GM03348 (cell line): ENCODE measurements around the gene TGFB2.

Experiments
- DNase-seq: peaks from one replicate; pipeline ENCODE4 v3.0.0; 2012; ENCODE audit warnings: low spot score

The TGFB2 gene

DNA sequence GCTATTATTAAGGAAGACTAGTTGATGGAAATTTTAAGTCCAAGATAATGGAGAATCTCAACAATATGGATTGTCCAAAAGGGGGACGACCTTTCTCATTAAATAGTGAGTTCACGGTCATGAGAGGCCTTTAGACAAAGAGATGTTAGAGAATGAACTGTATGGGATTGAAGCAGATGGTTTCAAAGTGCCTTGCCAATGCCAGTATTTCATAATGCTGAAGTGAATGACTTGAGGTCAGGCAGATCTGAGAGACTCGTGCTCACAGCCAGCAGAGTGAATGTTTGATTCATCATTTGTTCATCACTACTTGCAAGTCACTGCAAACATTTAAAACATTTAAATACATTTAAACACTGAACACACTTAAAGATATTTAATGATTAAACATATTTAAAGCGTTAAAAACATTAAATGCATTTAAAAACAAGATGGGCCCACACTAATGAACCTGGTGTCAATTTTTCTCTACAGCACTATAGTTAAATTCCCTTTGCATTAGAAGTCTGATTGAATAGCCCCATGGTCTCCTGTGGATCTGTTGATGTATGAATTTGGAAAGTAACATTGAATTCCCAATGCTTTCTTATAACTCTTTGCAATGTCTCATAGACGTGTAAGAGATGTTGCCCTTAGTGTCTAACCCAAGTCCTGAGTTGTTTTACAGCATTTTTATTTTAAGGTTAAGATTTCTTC, 80.7 kb downstream of the TGFB2 start:
- peak; percentile 63 for DNase-seq

GRCh38 chr1:218426343-218426657, 81.2 kb downstream of the TGFB2 start:
- DNase-seq = no peak

- no peak for DNase-seq
Measured at GRCh38 chr1:218429301-218429700, 84.2 kb downstream of the TGFB2 start.

- DNase-seq = no peak
Measured at GRCh38 chr1:218430346-218430745, 85.2 kb downstream of the TGFB2 start.

- no peak for DNase-seq
Measured at GRCh38 chr1:218430822-218431221, 85.7 kb downstream of the TGFB2 start.

DNA sequence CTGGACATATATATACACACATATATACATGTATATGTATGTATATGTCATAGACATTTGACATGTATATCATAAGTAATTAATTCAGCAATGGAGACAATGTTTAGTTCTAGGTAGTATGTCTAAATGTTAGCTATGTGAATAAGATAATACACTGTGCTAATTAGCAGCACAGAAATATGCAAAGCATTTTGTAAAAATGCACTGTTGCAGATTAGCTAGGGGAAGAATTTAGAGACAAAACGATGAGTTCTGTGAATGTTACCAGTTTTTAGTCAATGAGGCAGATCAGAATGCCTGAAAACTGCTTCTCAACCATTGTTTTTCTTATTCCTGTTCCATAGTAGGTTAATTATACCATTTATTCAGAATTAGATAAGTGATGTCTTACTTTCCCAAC, 86.3 kb downstream of the TGFB2 start:
- peak; percentile 11 for DNase-seq

DNA sequence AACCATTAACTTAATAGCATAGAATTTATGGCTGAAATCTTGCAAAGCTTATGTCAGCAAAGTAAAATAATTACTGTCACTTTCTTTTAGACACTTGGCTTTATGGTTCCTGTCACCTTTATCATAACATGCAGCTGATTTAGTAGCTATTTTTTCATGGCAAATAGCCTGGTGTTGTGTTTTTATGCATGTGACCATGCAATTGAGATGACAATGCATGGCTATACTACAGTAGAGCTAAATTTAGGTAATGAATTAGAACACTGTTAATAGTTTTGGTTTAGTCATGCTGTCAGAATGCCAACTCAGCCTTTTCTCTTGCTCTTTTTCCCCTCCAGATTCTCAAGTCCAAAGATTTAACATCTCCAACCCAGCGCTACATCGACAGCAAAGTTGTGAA, 88.6 kb downstream of the TGFB2 start:
- DNase-seq = no peak

DNA sequence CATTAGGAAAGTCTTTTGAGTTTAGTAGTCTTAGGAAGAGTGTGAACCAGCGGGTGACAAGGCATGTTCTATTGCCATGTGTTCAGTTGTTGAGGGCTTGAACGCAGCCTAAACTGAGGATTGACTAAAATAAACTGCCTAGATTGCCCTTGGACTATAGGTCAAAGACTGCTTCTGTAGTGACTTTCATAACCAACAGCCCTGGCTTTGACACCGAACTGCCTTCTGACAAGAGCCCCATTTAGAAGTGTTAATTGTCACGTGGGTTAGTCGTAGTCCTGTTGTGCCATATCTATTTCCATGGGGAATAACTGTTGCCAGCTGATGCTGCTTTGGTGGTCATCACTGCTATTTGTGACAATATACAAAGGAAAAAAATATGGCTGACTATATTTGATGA, 90.4 kb downstream of the TGFB2 start:
- DNase-seq = no peak

DNA sequence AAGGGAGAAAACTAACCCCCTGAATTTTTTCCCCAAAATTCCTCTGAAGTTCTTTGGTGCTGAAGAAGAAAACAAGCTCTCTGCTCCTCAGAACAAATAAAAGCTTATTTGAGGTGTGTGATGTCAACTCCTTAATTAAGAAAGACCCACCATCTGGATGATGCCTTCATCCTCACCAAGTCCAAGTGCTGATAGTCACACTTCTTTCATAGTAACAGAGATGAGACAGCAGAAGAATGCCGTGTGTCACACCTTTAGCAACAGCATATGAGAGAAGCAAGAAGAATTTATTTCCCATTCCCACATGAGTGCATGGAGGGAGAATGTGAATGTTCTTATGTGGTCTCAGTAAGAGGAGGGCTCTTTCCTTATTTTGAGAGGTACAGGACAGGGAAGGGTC, 91.2 kb downstream of the TGFB2 start:
- no peak for DNase-seq

GRCh38 chr1:218436997-218437396, 91.9 kb downstream of the TGFB2 start:
- DNase-seq = no peak

DNA sequence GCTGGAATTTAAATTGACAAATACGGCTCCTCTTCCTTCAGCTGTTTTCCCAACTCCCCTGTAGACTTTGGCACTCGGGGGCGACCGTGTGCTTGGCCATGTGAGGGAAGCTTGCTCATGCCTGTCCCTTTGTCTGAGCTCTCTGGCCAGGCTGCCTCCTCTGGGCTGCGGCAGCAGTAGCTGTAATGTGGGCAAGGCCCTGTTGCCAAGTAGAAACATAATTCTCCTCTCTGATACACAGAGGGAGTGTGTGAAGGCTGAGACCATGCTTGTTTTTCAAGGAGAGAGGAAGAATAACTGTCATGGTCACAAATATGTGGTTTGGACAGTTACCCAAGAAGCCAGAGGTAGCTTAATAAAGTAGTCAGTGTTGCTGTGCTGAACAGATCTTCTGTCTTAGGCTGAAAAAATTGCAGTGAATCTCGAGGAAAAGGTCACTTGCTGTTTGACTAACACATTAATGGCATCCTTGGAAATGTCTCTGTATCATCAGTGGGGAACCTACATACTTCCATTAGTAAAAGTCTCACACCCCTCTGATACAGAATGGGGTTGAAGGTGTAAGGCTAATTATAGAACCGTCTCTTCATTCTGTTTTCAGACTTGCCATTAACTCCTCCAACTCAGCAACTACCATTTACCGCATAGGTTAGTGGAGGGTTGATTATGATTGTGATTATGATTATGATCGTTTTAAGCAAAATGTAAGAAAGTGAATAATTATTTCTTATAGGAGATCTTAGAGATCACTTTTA, 94.6 kb downstream of the TGFB2 start:
- DNase-seq = peak; percentile 21

DNA sequence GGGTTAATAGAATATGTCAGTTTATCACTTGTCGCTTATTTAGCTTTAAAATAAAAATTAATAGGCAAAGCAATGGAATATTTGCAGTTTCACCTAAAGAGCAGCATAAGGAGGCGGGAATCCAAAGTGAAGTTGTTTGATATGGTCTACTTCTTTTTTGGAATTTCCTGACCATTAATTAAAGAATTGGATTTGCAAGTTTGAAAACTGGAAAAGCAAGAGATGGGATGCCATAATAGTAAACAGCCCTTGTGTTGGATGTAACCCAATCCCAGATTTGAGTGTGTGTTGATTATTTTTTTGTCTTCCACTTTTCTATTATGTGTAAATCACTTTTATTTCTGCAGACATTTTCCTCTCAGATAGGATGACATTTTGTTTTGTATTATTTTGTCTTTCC, 98.1 kb downstream of the TGFB2 start:
- no peak for DNase-seq

- no peak for DNase-seq
Measured at GRCh38 chr1:218444173-218444572, 99.0 kb downstream of the TGFB2 start.

DNA sequence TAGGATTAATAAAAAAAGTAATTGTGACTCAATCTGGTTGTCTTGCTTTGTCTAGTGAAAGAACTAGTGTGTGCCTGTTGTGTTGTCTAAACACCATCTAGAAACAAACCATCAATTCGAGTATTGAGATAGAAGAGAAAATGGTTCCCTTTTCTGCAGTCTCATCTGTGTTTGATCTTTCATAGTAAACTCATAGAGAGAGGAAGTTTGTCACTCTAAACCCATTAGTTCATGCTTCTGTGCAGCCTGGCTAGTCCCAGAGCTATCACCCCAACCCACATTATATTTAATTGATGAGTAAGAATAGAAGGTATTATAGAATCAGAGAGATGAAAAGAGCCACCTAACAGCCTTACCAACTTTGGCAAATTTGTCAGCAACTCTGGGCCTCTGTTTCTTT, 99.5 kb downstream of the TGFB2 start:
- no peak for DNase-seq

- DNase-seq = no peak
Measured at GRCh38 chr1:218447010-218447689, 102.0 kb downstream of the TGFB2 start.

DNA sequence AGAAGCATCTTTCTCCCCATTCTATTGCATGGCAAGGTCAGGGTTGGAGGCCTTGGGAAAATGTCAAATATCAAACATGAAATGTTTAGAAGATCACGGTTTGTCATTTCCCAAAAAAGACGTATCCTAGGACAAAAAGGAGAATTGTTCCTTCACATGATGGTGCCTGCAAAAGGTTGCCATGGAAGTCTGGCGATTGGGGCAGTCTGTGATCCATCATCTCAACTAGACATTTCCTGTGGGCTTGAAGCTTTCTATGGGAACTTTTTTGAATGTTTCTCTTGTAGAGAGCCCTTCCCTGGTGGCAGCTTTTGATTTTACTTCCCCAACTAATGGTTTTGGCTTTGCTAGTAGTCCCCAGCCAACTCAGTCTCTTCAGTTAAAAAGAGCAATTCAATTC, 106.3 kb downstream of the TGFB2 start:
- no peak for DNase-seq

DNA sequence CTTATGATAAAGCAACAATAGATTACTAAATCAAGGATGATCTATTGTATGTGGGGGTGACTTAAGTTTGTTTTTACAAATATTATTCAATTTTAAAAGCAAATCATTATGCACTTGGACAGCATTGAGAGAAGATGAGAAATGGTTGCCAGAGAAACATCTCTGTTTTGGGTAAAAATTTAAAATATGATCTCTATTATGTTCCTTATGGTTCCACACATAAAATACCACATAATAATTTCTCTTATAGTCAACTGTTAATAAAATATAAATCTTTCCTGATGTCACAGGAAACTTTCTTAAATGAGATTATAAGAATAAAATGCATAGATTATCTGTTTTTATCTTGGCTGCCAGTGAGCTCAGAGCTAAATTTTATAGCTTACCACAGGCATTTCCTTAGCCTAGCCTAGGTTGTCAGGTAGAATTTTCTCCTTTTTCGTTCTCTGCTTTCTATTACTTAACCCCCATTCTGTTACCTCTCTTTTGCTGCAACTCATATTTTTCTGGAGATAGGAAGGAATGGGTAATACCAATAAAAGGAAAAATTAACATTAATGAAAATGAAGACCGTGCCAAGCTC, 109.7 kb downstream of the TGFB2 start:
- no peak for DNase-seq

DNA sequence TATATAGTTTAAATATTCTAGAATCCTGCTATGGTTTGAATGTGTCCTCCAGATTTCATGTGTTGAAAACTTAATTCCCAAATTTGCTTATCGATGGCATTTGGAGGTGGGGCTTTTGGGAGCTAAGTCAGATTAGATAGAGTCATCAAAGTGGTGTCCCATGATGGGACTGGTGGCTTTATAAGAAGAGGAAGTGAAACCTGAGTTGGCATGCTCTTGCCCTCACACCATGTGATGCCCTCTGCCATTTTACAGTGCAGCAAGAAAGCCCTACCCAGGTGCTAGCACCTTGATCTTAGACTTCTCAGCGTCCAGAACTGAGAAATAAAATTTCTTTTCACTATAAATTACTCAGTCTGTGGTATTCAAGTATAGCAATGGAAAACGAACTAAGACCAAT, 111.3 kb downstream of the TGFB2 start:
- DNase-seq = no peak

DNA sequence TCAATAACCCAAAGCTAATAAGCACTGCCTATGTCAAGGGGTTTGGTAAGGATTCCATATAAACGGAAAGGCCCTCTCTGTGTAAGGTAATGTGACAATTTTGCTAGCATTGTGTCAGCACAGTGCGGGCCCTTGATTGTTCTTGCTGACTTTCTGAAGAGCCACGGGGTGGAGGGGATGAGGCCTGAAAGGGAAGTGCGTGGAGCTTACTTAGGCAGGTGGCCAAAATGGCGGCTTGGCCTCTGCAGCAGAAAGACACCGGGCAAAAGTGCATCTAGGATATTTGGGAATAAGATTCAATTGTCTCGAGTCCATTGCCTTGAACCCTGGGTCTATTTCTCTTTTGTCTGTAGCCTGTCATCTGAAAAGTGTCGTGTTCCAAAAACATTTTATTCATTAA, 114.3 kb downstream of the TGFB2 start:
- DNase-seq = no peak

DNA sequence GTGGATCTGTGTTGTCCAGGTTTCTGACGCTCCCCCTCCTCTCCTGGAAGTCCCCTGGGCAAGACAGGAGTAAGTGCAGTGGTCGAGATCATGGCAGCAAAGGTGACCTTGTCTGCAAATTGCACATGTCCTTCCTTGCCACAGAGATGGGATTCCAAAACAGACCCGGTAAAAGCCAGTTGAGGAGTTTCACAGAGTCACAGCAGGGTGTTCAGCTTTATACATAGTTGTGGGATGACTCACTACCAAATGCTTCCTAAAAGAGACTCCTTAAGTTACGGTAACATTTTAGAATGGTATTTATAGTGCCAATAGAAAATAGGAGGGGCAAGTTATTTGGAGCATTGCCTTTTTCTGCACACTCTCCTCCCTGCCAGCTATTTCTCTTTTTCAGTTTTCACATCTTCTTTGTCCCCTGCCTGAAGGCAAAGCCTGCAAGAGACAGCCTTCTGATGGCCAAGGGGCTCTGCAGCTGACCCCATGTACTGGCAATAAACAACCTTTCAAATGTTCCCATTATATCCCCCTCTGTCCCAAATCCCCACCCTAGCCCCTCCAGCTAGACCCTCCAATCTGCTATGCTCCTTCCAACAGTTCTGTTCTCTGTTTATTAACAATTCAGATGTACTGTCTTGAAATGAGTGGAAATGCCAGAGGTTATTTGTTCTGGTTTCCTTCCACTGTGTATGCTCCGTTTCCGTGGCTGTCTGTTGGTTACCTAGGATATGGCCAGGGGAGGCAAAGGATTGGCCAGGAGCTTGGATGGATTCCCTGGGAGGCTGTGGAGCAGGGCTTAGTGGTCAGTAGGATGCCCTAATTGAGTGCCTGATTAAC, 115.0 kb downstream of the TGFB2 start:
- peak; percentile 89 for DNase-seq

DNA sequence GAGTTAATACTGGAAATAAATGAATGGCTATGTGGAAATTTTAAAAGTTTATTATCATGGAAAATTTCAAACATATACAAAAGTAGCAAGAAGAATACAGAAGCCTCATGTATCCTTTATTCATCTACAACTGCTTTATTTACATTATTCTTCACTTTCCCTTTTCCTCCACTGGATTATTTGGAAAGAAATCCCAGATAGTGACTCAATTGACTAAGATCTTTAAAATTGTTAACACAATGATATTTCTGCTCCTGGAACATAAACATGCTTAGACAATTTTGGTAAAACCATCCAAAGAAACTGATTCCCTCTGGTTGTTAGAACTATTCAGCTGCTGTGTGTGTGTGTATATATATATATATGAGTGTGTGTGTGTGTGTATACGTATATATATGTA, 116.2 kb downstream of the TGFB2 start:
- DNase-seq = no peak

DNA sequence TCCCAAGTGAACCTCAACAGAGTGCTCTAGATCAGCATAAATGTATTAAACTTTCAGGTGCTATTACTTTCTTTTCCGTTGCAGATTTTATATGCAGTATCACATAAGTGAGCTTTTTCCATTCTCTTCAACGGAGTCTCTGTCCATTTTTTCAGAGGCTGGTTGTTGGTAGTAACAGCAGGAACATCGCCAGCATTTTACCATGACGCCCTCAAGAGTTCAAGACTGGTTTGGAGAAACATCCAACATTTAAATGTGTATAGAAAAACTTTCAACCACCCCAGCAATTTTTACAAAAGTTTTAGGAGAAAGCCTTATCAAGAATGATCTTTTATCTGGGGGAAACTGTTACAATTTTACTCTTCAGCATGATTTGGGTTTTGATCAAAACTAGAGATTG, 117.0 kb downstream of the TGFB2 start:
- no peak for DNase-seq
